Thyroid gland (tissue), 4 donors: ENCODE measurements around the gene TMEM18. TPM values are rescaled to one million over a fixed set of nuclear protein-coding genes. Genes with fewer than 3 reads are reported as not detected.

Experiments
- DNase-seq, 2 donors: peaks; one replicate each; pipeline ENCODE4 v3.0.0-alpha.2; 2019
- H3K27ac ChIP-seq, 3 donors: fragments of 200-600 bp; sonication (generic); 1 replicate in 2 of 3; 2 replicates in 1 of 3; pipeline ENCODE4 v1.5.1; 2016 to 2019; ENCODE audit warnings: mild to moderate bottlenecking in 1 of 3, moderate library complexity in 1 of 3
- H3K27me3 ChIP-seq: fragments of 200-600 bp; sonication (generic); one replicate; pipeline ENCODE4 v1.5.1; 2019
- H3K36me3 ChIP-seq, 2 donors: fragments of 200-600 bp; sonication (generic); one replicate each; pipeline ENCODE4 v1.5.1; 2016 to 2019
- H3K4me1 ChIP-seq, 2 donors: fragments of 200-600 bp; sonication (generic); one replicate each; pipeline ENCODE4 v1.5.1; 2017 to 2019
- H3K4me3 ChIP-seq, 3 donors: fragments of 200-600 bp; sonication (generic); replicated peaks in 1 of 3; 1 replicate in 2 of 3; 2 replicates in 1 of 3; pipeline ENCODE4 v1.5.1; 2016; ENCODE audit warnings: mild to moderate bottlenecking in 1 of 3
- H3K9me3 ChIP-seq: fragments of 200-600 bp; sonication (generic); one replicate; pipeline ENCODE4 v1.5.1; 2017
- POLR2A ChIP-seq, 2 donors: fragments of 450-650 bp; IDR thresholded peaks; one replicate each; pipeline ENCODE4 v1.6.1; 2017; ENCODE audit warnings: antibody characterized with exemption in 2 of 2, mild to moderate bottlenecking in 2 of 2, moderate library complexity in 1 of 2
- WGBS, 2 donors: methylation state at CpG; one replicate each; pipeline ENCODE4 v1.1.5; 2017; 5-methylcytosine and 5-hydroxymethylcytosine counted together
- intact Hi-C: fragments of 100-400 bp; cut with DNase I; formaldehyde crosslinking; loops from one replicate; pipeline ENCODE4 v1.15.1; 2023
- total RNA-seq, 4 donors: library from RNA; depleted of rRNA; stranded (reverse); fragments of >200 nt; gene quantifications; one replicate each; pipeline ENCODE4 v1.2.3, GENCODE V29; 2016
- TF ChIP-seq, protein P1 (sequence below), 6 experiments: fragments of 200-600 bp in 3 of 6; fragments of 450-650 bp in 3 of 6; sonication (generic) in 3 of 6; IDR thresholded peaks; one replicate each; pipeline ENCODE4 v1.5.1; 2016 to 2019; ENCODE audit warnings: antibody characterized with exemption in 6 of 6, mild to moderate bottlenecking in 2 of 6, inconsistent platforms in 1 of 6, moderate library complexity in 1 of 6

The TMEM18 gene
- total RNA-seq, 4 donors from 2014 or later = 22.2 to 32.0 (median 28.7) TPM

DNA sequence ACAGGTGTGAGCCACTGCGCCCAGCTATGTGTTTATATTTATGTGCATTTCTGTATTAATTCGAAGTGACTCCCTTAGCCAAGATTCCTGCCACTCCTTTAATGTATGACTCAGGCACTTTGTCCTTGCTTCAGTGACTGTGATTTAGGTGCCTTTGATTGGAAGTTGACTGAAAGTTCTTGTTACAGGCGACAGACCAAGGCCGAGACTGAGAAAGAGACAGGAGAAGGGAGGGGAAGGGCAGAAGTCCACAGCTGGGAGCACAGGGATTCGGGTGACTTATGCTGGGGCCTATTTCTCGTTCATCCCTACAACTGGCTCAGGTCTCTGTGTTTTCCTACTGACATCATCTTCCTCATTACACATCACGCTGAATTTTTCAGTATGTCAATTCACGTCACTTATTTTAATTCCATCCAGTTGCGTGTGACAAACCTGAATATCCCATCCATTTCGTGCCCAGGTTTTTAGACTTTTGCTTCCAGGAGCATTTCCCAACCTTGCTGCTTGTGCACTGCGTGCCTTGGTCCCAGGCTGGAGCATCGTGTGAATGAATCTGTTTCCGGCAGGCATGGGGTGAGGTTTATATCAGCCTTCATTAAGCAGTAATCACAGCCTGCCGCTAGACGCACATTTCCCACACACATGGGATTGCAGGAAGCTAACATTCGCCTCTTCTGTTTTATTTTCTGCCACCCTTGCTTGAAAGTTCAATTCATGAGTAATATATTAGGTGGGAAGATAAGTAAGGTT is 42.4 kb downstream of the TMEM18 start:
- Histone ChIP-seq H3K9me3 (no peaks in the 10 kb centered on the region), H3K27ac (peak overlapping the region; percentile 38 to 88 (median 85)), H3K4me1 (peaks cover 16 to 41% of the 10 kb centered on the region in 2 donors), H3K36me3 (no peaks in the 10 kb centered on the region), H3K4me3 (no peak overlapping the region), H3K27me3 (no peaks in the 10 kb centered on the region)
- intact Hi-C loops = loop anchor here (5.0 to 10.0 kb wide), 2 partner anchors 108 to 370 kb away; partner anchors contain the start of genes ACP1 and SH3YL1
- DNase-seq = peak; percentile 78 to 82
- 56 to 59% methylated on average over 16 of the region's 16 CpGs for WGBS, 2 donors
- TF ChIP-seq, protein P1, sequence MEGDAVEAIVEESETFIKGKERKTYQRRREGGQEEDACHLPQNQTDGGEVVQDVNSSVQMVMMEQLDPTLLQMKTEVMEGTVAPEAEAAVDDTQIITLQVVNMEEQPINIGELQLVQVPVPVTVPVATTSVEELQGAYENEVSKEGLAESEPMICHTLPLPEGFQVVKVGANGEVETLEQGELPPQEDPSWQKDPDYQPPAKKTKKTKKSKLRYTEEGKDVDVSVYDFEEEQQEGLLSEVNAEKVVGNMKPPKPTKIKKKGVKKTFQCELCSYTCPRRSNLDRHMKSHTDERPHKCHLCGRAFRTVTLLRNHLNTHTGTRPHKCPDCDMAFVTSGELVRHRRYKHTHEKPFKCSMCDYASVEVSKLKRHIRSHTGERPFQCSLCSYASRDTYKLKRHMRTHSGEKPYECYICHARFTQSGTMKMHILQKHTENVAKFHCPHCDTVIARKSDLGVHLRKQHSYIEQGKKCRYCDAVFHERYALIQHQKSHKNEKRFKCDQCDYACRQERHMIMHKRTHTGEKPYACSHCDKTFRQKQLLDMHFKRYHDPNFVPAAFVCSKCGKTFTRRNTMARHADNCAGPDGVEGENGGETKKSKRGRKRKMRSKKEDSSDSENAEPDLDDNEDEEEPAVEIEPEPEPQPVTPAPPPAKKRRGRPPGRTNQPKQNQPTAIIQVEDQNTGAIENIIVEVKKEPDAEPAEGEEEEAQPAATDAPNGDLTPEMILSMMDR (IDR thresholded peaks at IDR 0.05) = no peak
- no peak for TF ChIP-seq POLR2A (IDR thresholded peaks at IDR 0.05)

DNA sequence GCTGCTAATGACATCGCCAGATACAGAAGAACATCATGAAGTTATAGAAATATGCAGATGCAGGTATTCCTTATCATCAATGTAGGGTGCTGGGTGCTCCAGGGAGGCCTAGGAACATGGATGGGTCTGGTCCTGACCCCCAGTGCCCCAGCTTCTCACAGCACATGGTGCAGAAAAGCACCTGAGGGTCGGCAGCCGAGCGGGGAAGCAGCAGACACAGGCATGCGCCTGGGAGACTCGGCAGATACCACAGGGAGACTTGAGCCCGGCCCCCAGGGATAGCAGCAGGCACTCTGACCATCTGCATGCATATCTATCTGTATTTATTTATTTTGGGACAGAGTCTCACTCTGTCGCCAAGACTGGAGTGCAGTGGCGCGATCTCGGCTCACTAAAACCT is 43.2 kb downstream of the TMEM18 start:
- DNase-seq = no peak
- TF ChIP-seq POLR2A (IDR thresholded peaks at IDR 0.05) = no peak
- TF ChIP-seq, protein P1 (IDR thresholded peaks at IDR 0.05) = no peak
- WGBS, 2 donors = 89 to 93% methylated on average over 8 to 10 of the region's 11 CpGs
- no peaks in the 10 kb centered on the region for H3K27me3 ChIP-seq
- peak overlapping the region; percentile 26 to 88 (median 85) for H3K27ac ChIP-seq
- H3K36me3 ChIP-seq = no peaks in the 10 kb centered on the region
- intact Hi-C loops = loop anchor here (10.0 kb wide), 1 partner anchor 369 kb away; the partner anchor contains the start of genes ACP1 and SH3YL1
- H3K9me3 ChIP-seq = no peaks in the 10 kb centered on the region
- H3K4me3 ChIP-seq = no peak overlapping the region
- H3K4me1 ChIP-seq = peaks cover 16 to 41% of the 10 kb centered on the region in 2 donors

DNA sequence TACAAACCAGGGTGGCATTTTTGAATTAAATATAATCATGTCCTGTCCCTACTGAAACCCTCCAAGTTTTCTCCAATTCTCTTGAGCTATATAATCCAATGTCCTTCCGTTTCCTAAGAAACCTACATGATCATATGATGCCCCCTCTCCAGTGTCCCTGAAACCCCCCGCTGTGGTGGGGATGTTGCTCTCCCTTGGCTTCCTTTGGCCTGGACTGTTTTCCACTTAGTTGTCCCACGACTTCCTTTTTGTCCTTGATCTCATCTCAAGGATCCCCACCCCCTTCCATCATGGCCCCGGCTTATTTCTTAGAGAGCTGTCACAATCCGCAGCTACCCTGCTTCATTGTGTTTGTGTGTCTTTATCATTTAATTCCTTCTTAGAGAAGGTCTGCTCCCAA is 43.8 kb downstream of the TMEM18 start:
- Histone ChIP-seq H3K9me3 (no peaks in the 10 kb centered on the region), H3K27ac (peak overlapping the region; percentile 26 to 88 (median 85)), H3K4me3 (no peak overlapping the region), H3K27me3 (no peaks in the 10 kb centered on the region), H3K4me1 (peaks cover 16 to 41% of the 10 kb centered on the region in 2 donors), H3K36me3 (no peaks in the 10 kb centered on the region)
- intact Hi-C loops = loop anchor here (10.0 kb wide), 1 partner anchor 369 kb away; the partner anchor contains the start of genes ACP1 and SH3YL1
- WGBS, 2 donors = 49 to 53% methylated on average over 5 of the region's 5 CpGs
- no peak for DNase-seq
- TF ChIP-seq, protein P1 (IDR thresholded peaks at IDR 0.05) = no peak
- no peak for TF ChIP-seq POLR2A (IDR thresholded peaks at IDR 0.05)

DNA sequence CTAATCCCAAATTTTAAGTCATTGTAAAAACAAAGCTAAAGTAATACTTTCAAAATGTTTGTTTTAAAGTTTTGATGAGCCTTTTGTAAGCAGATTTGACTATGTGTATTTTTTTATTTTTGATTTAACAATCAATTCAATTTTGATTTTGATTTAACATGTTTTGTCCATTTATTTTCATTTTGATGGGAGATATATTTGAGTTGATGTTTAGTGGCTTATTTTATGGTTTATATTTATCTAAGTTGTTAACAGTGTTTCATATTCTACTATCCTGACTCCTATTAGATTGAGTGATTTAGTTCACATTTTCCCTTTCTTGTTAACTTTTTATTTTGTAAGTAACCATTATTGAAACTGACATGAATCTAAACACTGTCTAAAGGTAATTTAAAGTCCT is 44.7 kb downstream of the TMEM18 start:
- Histone ChIP-seq H3K4me3 (no peak overlapping the region), H3K27ac (no peak overlapping the region), H3K9me3 (no peaks in the 10 kb centered on the region), H3K4me1 (peaks cover 15 to 36% of the 10 kb centered on the region in 2 donors), H3K36me3 (no peaks in the 10 kb centered on the region), H3K27me3 (no peaks in the 10 kb centered on the region)
- TF ChIP-seq, protein P1 (IDR thresholded peaks at IDR 0.05) = no peak
- TF ChIP-seq POLR2A (IDR thresholded peaks at IDR 0.05) = no peak
- no peak for DNase-seq
- intact Hi-C loops = loop anchor here (10.0 kb wide), 1 partner anchor 368 kb away; the partner anchor contains the start of genes ACP1 and SH3YL1

DNA sequence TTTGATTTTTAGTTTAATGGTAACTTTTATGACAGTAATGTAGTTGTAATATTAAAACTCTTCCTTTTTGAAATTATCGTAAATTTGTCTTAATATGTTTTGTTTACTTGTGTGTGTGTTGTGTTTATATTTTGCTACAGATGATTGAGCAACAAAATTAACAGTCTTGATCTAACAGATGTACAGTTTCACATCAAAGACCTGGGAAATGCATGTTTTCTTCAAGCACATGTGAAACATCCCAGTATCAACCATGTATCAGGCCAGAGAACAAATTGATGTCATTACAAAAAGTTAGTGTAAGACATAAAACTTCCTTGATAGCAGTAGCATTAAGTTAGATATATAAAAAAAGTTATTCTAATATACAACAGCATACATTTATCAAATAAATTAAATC is 45.5 kb downstream of the TMEM18 start:
- Histone ChIP-seq H3K4me1 (peaks cover 13 to 29% of the 10 kb centered on the region in 2 donors), H3K36me3 (no peaks in the 10 kb centered on the region), H3K27ac (no peak overlapping the region), H3K27me3 (no peaks in the 10 kb centered on the region), H3K9me3 (no peaks in the 10 kb centered on the region), H3K4me3 (no peak overlapping the region)
- intact Hi-C loops = loop anchor here (10.0 kb wide), 1 partner anchor 367 kb away; the partner anchor contains the start of genes ACP1 and SH3YL1
- WGBS, 2 donors = 90 to 95% methylated on average over 1 of the region's 1 CpG
- TF ChIP-seq POLR2A (IDR thresholded peaks at IDR 0.05) = no peak
- TF ChIP-seq, protein P1 (IDR thresholded peaks at IDR 0.05) = no peak
- no peak for DNase-seq
